HG03280 (cell line): ENCODE data around the gene PDE3B.
"Not testable (repeated sequence)": the region's sequence is repeated elsewhere in the genome, so short reads cannot be mapped to it uniquely, and the experiment has no call there.

Experiments
- ATAC-seq: cut with Tn5 transposase; IDR thresholded peaks from one replicate; pipeline ENCODE4 v1.9.1; 2021; ENCODE audit warnings: mild to moderate bottlenecking, moderate library complexity; ENCODE audit not compliant: unreplicated experiment

The PDE3B gene

GRCh38 chr11:14793546-14793945 lies 149.9 kb downstream of the PDE3B start:
- ATAC-seq = no peak

DNA sequence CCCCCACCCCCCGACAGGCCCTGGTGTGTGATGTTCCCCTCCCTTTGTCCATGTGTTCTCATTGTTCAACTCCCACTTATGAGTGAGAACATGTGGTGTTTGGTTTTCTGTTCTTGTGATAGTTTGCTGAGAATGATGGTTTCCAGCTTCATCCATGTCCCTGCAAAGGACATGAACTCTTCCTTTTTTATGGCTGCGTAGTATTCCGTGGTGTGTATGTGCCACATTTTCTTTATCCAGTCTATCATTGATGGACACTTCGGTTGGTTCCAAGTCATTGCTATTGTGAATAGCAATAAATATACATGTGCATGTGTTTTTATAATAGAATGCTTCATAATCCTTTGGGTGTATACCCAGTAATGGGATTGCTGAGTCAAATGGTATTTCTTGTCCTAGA lies 152.4 kb downstream of the PDE3B start:
- not testable (repeated sequence) for ATAC-seq

DNA sequence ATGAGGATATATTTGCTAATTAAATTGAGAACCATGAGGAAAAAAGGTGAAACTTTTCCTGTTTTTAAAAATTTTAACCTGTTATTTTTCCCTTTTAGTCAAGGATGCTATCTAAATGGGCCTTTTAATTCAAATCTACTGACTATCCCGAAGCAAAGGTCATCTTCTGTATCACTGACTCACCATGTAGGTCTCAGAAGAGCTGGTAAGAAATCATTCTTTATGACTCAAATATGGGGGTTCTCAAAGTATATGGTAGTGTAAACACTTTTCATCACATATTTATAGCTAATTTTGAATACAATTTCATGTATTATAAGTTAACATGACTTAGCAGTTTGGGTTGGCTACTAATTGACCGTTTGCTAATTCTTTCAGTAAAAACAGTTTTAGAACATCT lies 160.2 kb downstream of the PDE3B start:
- no peak for ATAC-seq

DNA sequence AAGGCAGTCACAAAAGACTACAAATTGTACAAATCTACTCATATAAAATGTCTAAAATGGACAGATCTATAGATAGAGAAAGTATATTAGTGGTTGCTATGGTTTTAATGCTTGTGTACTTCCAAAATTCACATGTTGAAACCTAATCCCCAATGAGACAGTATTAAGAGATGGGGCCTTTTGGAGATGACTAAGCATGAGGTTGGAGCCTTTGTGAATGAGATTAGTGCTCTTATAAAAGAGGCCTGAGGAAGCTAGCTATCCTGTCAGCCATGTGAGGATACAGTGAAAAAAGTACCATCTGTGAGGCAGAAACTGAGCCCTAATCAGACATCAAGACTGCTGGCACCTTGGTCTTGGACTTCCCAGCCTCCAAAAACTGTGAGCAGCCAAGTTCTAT lies 165.9 kb downstream of the PDE3B start:
- ATAC-seq = no peak

- no peak for ATAC-seq
Measured at GRCh38 chr11:14812757-14813156, 169.2 kb downstream of the PDE3B start.

- no peak for ATAC-seq
Measured at GRCh38 chr11:14813516-14813915, 169.9 kb downstream of the PDE3B start.

DNA sequence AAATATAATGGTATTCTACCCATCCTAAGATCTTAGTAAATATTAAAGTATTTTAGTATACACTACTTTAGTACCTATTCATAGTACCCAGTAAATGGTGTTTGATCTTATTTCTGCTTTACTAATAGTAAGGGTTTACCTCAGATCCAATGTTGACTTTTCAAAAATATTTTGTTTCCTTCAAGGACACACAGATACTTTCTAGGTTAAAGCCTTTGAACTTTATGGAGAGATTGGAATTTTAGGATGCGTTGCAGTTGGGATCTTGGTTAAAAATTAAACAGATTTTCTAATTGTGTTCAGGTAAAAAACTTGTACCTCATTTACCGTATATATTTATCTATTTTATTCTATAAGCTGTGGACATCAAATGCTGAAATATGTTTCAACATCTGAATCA lies 175.2 kb downstream of the PDE3B start:
- ATAC-seq = no peak

DNA sequence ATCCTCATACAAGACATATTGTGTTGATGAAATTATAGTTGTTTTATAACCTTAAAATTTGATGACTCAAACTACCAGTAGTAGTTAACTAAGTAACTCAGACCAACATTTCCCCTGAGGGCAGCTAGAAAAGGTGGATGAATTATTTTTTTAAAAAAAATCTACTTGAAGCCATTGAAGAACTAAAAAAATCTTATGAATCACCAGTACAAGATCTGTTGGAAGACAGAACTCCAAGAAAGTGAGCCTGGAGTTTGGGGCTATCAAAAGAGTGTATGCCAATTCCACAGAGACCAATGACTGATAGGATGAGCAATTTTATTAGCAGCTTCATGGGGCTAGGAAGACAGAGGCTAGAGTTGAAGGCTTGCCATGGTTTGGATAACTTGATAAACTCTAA lies 176.0 kb downstream of the PDE3B start:
- no peak for ATAC-seq

GRCh38 chr11:14821031-14821430 lies 177.4 kb downstream of the PDE3B start:
- no peak for ATAC-seq

DNA sequence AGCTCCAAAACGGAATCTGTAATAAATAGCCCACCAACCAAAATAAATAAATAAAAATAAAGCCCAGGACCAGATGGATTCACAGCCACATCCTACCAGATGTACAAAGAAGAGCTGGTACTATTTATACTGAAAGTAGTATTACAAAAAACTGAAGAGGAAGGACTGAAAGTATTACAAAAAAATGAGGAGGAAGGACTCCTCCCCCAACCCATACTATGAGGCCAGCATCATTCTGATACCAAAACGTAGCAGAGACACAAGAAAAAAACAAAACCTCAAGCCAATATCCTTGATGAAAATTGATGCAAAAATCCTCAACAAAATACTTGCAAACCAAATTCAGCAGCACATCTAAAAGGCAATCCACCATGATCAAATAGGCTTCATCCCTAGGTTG lies 183.0 kb downstream of the PDE3B start:
- ATAC-seq = no peak

DNA sequence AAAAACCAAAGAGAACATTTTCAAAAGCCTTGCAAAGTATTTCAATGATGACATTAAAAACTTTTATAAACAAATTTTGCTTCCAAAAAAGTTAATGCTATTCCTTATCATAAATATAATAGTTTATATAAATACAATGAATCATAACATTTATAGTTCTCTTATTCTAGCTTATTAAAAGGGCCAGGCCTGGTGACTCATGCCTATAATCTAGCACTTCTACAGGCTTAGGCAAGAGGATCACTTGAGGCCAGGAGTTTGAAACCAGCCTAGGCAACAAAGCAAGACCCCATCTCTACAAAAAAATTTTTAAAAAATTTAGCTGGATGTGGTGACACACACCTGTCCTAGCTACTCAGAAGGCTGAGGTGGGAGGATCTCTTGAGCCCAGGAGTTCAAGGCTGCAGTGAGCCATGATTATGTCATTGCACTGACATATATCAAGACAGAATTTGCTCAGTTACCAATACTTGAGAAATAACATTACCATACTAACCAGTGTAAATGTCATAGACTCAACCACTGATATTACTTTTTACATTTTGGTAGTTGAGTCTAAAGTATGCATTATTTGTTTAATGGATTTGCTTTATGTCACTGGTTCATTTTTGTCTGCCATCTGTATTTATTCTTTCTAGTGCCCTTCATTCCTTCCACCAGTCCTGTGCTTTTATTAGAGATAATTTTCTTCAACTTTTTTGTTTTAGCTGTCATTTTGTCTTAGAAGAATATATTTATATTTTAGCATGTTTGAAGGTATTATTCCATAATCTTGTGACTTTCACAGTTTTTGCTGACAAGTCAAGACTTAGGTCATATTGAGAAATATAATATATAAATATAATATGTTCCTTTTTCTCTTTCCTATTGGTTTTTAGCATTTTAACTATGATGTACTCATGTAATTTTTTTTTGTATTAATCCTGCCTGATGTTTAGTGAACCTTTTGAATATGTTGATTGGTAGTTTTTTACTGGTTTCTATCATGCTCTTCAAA lies 192.2 kb downstream of the PDE3B start:
- ATAC-seq = no peak

- ATAC-seq = no peak
Measured at GRCh38 chr11:14842002-14842401, 198.4 kb downstream of the PDE3B start.

GRCh38 chr11:14852571-14853177 lies 209.1 kb downstream of the PDE3B start:
- ATAC-seq = no peak

- no peak for ATAC-seq
Measured at GRCh38 chr11:14854057-14854456, 210.5 kb downstream of the PDE3B start.

DNA sequence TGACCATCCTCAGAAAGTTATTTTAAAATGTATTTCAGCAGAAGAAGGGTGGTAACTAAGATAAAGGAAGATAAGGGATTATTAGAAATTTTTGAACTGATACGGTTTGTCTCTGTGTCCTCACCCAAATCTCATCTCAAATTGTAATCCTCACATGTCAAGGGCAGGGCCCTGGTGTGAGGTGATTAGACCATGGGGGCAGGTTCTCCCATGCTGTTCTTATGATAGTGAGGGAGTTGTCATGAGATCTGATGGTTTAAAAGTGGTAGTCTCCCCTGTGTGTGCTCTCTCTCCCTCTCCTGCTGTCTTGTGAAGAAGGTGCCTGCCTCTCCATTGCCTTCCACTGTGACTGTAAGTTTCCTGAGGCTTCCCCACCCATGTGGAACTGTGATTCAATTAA lies 212.3 kb downstream of the PDE3B start:
- ATAC-seq = no peak

DNA sequence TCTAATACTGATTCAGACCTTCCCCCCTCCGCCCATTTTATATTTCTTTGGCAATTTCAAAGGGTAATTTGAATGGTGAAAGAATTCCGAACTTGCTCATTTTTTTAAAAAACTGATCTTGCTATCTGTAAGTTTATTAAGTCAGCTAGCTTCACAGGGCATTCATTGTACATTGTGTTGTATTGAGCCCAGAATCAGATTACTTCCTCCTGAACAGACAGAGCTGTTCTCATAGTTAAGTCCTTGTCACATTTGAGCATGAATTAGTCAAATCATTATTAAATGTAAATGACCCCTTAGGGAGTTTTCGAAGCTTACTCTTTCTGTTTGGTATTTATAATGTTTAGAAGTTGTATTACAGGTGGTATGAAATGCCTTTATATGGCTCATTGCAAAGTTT lies 214.0 kb downstream of the PDE3B start:
- ATAC-seq = no peak

DNA sequence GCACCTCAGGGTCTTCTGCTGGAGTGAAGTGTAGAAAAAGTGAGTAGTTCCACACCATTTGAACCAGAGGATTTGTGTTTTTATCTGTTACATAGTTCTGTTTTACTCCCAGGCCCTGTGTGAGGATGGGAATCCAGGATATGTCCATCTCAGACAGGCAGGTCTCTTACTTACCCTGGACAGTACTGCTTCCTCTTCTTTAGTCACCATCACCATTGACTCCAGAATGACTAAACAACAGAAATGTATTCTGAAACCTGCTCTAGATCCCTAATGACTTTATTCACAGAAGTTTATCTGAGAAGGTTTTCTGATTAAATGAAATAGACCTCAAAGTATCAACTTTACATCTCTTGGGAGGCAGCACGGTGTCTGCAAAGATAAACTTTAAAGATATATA lies 214.8 kb downstream of the PDE3B start:
- no peak for ATAC-seq

GRCh38 chr11:14860511-14860910 lies 216.9 kb downstream of the PDE3B start:
- no peak for ATAC-seq

DNA sequence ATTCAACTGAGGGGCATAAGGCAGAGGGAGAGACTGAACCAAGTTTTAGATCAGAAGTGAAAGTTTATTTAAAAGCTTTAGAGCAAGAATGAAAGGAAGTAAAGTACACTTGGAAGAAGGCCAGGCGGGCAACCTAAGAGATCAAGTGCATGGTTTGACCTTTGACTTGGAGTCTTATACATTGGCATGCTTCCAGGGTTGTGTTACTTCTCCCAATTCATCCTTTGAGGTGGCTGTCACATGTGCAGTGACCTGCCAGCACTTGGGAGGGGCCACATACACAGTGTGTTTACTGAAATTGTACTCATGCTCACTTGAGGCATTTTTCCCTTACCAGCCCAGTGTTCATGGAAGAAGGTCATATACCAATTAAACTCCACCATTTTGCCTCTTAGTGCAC lies 218.1 kb downstream of the PDE3B start:
- ATAC-seq = no peak

DNA sequence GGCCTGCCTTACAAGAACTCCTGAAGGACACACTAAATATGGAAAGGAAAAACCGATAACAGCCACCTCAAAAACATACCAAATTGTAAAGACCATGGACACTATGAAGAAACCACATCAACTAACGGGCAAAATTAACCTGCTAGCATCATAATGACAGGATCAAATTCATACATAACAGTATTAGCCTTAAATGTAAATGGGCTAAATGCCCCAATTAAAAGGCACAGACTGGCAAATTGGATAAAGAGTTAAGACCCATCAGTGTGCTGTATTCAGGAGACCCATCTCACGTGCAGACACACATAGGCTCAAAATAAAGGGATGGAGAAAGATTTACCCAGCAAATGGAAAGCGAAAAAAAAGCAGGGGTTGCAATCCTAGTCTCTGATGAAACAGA lies 220.2 kb downstream of the PDE3B start:
- ATAC-seq = not testable (repeated sequence)

GRCh38 chr11:14872032-14872431 lies 228.4 kb downstream of the PDE3B start:
- ATAC-seq = no peak

GRCh38 chr11:14873632-14874031 lies 230.0 kb downstream of the PDE3B start:
- no peak for ATAC-seq
